Glutamatergic neuron (in vitro differentiated cells): Measurements from ENCODE around the gene PRDM1. TPM values are rescaled to one million over a fixed set of nuclear protein-coding genes. Genes with fewer than 3 reads are reported as not detected.

Experiments
- DNase-seq: peaks from one replicate; pipeline ENCODE4 v3.0.0; 2022
- H3K27ac Mint-ChIP-seq: one replicate; pipeline ENCODE4 v1.8.0; 2020; ENCODE audit warnings: mild to moderate bottlenecking, mixed read lengths, inconsistent platforms; ENCODE audit not compliant: unreplicated experiment
- H3K27me3 Mint-ChIP-seq: one replicate; pipeline ENCODE4 v1.8.0; 2020; ENCODE audit warnings: mild to moderate bottlenecking, moderate library complexity, mixed read lengths, inconsistent platforms; ENCODE audit not compliant: unreplicated experiment
- H3K36me3 Mint-ChIP-seq: one replicate; pipeline ENCODE4 v1.8.0; 2020; ENCODE audit warnings: mild to moderate bottlenecking, mixed read lengths, inconsistent platforms; ENCODE audit not compliant: unreplicated experiment
- H3K4me1 Mint-ChIP-seq: one replicate; pipeline ENCODE4 v1.8.0; 2020; ENCODE audit warnings: mild to moderate bottlenecking, low read depth, mixed read lengths, inconsistent platforms; ENCODE audit not compliant: unreplicated experiment
- H3K4me3 Mint-ChIP-seq: one replicate; pipeline ENCODE4 v1.8.0; 2020; ENCODE audit warnings: mild to moderate bottlenecking, mixed read lengths, inconsistent platforms; ENCODE audit not compliant: unreplicated experiment
- H3K9me3 Mint-ChIP-seq: one replicate; pipeline ENCODE4 v1.8.0; 2020; ENCODE audit warnings: mild to moderate bottlenecking, moderate library complexity, mixed read lengths, inconsistent platforms; ENCODE audit not compliant: unreplicated experiment
- total RNA-seq: library from RNA; stranded (reverse); fragmentation: NEBNext Ultra II Directional; extraction: Animal tissue kit (Norgen Biotek cat#: 25700); gene quantifications from one replicate; pipeline ENCODE4 v1.2.1, GENCODE V29; 2021; ENCODE audit not compliant: unreplicated experiment
- TF ChIP-seq, protein P1 (sequence below): fragments of 200-600 bp; sonication (generic); IDR thresholded peaks from one replicate; pipeline ENCODE4 v1.5.0; 2021; ENCODE audit not compliant: partially characterized antibody, unreplicated experiment

Gene PRDM1
- total RNA-seq, 1 donor from 2014 or later = not detected

DNA sequence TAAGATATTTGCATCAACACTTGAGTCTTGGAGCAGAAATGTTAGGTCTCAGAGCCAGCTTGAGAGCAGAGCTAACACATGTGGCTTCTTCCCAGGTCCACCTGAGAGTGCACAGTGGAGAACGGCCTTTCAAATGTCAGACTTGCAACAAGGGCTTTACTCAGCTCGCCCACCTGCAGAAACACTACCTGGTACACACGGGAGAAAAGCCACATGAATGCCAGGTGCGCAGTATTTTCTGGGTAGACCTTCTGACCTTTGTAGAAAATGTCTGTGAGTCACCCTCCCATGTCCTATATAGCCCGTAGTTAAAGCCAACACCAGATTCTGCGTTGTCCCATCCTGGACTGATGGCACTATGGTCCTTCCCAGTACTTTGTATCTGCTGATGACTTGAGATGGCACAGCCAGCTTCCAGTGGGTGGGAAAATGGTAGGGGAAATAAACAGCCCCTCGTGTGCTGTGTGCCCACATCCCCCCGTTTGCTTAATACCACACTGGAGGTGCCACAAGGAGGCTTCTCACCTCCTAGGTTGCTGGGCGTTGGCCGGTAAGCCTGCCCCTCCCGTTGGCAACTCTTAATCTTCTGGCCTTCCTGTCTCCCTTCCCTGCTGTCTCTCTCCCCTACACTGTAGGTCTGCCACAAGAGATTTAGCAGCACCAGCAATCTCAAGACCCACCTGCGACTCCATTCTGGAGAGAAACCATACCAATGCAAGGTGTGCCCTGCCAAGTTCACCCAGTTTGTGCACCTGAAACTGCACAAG lies 20.3 kb downstream of the PRDM1 start:
- no peak for DNase-seq
- H3K4me3 Mint-ChIP-seq = no peak overlapping the region
- no peaks in the 10 kb centered on the region for H3K9me3 Mint-ChIP-seq
- H3K4me1 Mint-ChIP-seq = no peaks in the 10 kb centered on the region
- no peak overlapping the region for H3K27ac Mint-ChIP-seq
- H3K27me3 Mint-ChIP-seq = no peaks in the 10 kb centered on the region
- no peaks in the 10 kb centered on the region for H3K36me3 Mint-ChIP-seq
- TF ChIP-seq, protein P1, sequence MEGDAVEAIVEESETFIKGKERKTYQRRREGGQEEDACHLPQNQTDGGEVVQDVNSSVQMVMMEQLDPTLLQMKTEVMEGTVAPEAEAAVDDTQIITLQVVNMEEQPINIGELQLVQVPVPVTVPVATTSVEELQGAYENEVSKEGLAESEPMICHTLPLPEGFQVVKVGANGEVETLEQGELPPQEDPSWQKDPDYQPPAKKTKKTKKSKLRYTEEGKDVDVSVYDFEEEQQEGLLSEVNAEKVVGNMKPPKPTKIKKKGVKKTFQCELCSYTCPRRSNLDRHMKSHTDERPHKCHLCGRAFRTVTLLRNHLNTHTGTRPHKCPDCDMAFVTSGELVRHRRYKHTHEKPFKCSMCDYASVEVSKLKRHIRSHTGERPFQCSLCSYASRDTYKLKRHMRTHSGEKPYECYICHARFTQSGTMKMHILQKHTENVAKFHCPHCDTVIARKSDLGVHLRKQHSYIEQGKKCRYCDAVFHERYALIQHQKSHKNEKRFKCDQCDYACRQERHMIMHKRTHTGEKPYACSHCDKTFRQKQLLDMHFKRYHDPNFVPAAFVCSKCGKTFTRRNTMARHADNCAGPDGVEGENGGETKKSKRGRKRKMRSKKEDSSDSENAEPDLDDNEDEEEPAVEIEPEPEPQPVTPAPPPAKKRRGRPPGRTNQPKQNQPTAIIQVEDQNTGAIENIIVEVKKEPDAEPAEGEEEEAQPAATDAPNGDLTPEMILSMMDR = no peak

DNA sequence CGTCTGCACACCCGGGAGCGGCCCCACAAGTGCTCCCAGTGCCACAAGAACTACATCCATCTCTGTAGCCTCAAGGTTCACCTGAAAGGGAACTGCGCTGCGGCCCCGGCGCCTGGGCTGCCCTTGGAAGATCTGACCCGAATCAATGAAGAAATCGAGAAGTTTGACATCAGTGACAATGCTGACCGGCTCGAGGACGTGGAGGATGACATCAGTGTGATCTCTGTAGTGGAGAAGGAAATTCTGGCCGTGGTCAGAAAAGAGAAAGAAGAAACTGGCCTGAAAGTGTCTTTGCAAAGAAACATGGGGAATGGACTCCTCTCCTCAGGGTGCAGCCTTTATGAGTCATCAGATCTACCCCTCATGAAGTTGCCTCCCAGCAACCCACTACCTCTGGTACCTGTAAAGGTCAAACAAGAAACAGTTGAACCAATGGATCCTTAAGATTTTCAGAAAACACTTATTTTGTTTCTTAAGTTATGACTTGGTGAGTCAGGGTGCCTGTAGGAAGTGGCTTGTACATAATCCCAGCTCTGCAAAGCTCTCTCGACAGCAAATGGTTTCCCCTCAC lies 21.0 kb downstream of the PRDM1 start:
- TF ChIP-seq, protein P1 = no peak
- Mint-ChIP-seq H3K9me3 (no peaks in the 10 kb centered on the region), H3K4me1 (peaks cover 3% of the 10 kb centered on the region), H3K27ac (no peak overlapping the region), H3K4me3 (no peak overlapping the region), H3K27me3 (peaks cover 2% of the 10 kb centered on the region), H3K36me3 (no peaks in the 10 kb centered on the region)
- DNase-seq = no peak

DNA sequence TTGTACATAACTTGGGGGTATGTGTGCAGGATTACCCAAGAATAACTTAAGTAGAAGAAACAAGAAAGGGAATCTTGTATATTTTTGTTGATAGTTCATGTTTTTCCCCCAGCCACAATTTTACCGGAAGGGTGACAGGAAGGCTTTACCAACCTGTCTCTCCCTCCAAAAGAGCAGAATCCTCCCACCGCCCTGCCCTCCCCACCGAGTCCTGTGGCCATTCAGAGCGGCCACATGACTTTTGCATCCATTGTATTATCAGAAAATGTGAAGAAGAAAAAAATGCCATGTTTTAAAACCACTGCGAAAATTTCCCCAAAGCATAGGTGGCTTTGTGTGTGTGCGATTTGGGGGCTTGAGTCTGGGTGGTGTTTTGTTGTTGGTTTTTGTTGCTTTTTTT lies 22.0 kb downstream of the PRDM1 start:
- Mint-ChIP-seq H3K9me3 (no peaks in the 10 kb centered on the region), H3K4me1 (peaks cover 3% of the 10 kb centered on the region), H3K36me3 (no peaks in the 10 kb centered on the region), H3K27me3 (peaks cover 2% of the 10 kb centered on the region), H3K27ac (no peak overlapping the region), H3K4me3 (no peak overlapping the region)
- no peak for DNase-seq
- TF ChIP-seq, protein P1 = no peak

DNA sequence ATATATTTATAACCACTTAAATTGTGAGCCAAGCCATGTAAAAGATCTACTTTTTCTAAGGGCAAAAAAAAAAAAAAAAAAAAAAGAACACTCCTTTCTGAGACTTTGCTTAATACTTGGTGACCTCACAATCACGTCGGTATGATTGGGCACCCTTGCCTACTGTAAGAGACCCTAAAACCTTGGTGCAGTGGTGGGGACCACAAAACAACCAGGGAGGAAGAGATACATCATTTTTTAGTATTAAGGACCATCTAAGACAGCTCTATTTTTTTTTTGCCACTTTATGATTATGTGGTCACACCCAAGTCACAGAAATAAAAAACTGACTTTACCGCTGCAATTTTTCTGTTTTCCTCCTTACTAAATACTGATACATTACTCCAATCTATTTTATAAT lies 22.9 kb downstream of the PRDM1 start:
- TF ChIP-seq, protein P1 = no peak
- Mint-ChIP-seq H3K27me3 (peaks cover 2% of the 10 kb centered on the region), H3K9me3 (no peaks in the 10 kb centered on the region), H3K4me3 (no peak overlapping the region), H3K36me3 (no peaks in the 10 kb centered on the region), H3K4me1 (peaks cover 3% of the 10 kb centered on the region), H3K27ac (no peak overlapping the region)
- DNase-seq = no peak

DNA sequence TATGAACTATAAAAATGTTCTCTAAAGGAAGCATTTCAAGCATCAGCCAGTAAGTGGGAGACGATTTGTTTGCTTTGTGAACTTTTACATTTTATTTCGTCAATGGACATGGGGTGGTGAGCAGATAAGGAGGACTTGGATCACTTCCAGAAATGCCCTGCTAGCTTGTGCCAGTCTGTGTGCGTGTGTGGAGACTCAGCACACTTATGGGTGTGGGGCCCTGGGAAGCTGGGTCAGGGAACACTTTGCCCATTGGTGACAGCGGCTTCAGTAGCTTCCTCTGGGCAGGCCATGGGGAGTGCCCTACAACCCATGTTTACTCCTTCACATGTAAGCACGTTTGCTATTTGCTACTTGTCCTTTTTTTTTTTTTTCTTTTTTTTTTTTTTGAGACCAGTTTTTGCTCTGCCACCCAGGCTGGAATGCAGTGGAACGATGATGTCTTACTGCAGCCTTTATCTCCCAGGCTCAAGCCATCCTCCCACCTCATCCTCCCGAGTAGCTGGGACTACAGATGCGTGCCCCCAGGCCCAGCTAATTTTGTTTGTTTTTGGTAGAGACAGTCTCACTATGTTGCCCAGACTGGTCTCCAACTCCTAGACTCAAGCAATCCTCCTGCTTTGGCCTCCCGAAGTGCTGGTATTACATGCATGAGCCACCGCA lies 24.2 kb downstream of the PRDM1 start:
- Mint-ChIP-seq H3K27me3 (peaks cover 2% of the 10 kb centered on the region), H3K4me1 (peaks cover 3% of the 10 kb centered on the region), H3K9me3 (peaks cover 1% of the 10 kb centered on the region), H3K36me3 (no peaks in the 10 kb centered on the region), H3K27ac (no peak overlapping the region), H3K4me3 (no peak overlapping the region)
- no peak for DNase-seq
- TF ChIP-seq, protein P1 = no peak
